Keratinocyte (primary cell): ENCODE results near the gene ANXA5. TPM values are rescaled to one million over a fixed set of nuclear protein-coding genes. Genes with fewer than 3 reads are reported as not detected.

Experiments used
- DNase-seq: peaks from one replicate; pipeline ENCODE4 v3.0.0-alpha.2; 2011; ENCODE audit warnings: low read depth, missing footprints, low spot score
- FAIRE-seq: peaks from 2 replicates; lab custom pipeline; 2011; peaks lifted over from hg19 to GRCh38; lab: Jason Lieb, UNC
- H2AFZ ChIP-seq: 2 replicates; pipeline ENCODE4 v1.6.0; 2012; ENCODE audit warnings: low read length, control low read depth, inconsistent platforms; ENCODE audit not compliant: control insufficient read depth
- H3K27ac ChIP-seq: 2 replicates; pipeline ENCODE4 v1.5.1; 2011; ENCODE audit warnings: low read length; ENCODE audit not compliant: control insufficient read depth, insufficient read depth
- H3K27me3 ChIP-seq: 3 replicates; pipeline ENCODE4 v1.6.0; 2011; ENCODE audit warnings: low read length; ENCODE audit not compliant: control insufficient read depth, insufficient read depth; ENCODE audit errors: extremely low read depth
- H3K36me3 ChIP-seq, 2 experiments: 2 replicates in 1 of 2; 3 replicates in 1 of 2; pipeline ENCODE4 v1.5.1; 2011; ENCODE audit warnings: low read length in 2 of 2, mild to moderate bottlenecking in 1 of 2; ENCODE audit not compliant: control insufficient read depth in 2 of 2, insufficient read depth in 2 of 2; ENCODE audit errors: extremely low read depth in 1 of 2
- H3K4me1 ChIP-seq: 3 replicates; pipeline ENCODE4 v1.5.1; 2011; ENCODE audit warnings: low read length; ENCODE audit not compliant: control insufficient read depth, insufficient read depth; ENCODE audit errors: extremely low read depth
- H3K4me2 ChIP-seq: 3 replicates; pipeline ENCODE4 v1.6.0; 2011; ENCODE audit warnings: low read depth, low read length; ENCODE audit not compliant: control insufficient read depth, insufficient read depth; ENCODE audit errors: extremely low read depth
- H3K4me3 ChIP-seq, 3 experiments: fragments of 200-600 bp in 1 of 3; sonication (generic) in 1 of 3; 2 replicates in 2 of 3; 3 replicates in 1 of 3; pipeline ENCODE4 v1.5.1; 2011 to 2016; ENCODE audit warnings: low read length in 3 of 3, mild to moderate bottlenecking in 3 of 3, control low read depth in 2 of 3, inconsistent platforms in 1 of 3, low read depth in 1 of 3, mixed read lengths in 1 of 3, mixed run types in 1 of 3, moderate library complexity in 1 of 3; ENCODE audit not compliant: control insufficient read depth in 2 of 3, insufficient read depth in 2 of 3; ENCODE audit errors: extremely low read depth in 1 of 3
- H3K79me2 ChIP-seq: 2 replicates; pipeline ENCODE4 v1.6.0; 2012; ENCODE audit warnings: low read length; ENCODE audit not compliant: control insufficient read depth, insufficient read depth
- H3K9ac ChIP-seq: 3 replicates; pipeline ENCODE4 v1.6.0; 2011; ENCODE audit warnings: low read length; ENCODE audit not compliant: control insufficient read depth, insufficient read depth; ENCODE audit errors: extremely low read depth
- H3K9me1 ChIP-seq: 3 replicates; pipeline ENCODE4 v1.6.0; 2011; ENCODE audit warnings: low read length; ENCODE audit not compliant: control insufficient read depth, insufficient read depth; ENCODE audit errors: extremely low read depth
- H3K9me3 ChIP-seq: 2 replicates; pipeline ENCODE4 v1.5.1; 2012; ENCODE audit warnings: low read depth, low read length; ENCODE audit not compliant: control insufficient read depth
- H4K20me1 ChIP-seq: 3 replicates; pipeline ENCODE4 v1.6.0; 2011; ENCODE audit warnings: low read length; ENCODE audit not compliant: control insufficient read depth, insufficient read depth; ENCODE audit errors: extremely low read depth
- CTCF ChIP-seq, 3 experiments: IDR thresholded peaks in 1 of 3; conservative IDR thresholded peaks in 1 of 3; optimal IDR thresholded peaks in 1 of 3; 2 replicates in 2 of 3; 3 replicates in 1 of 3; pipeline versions ENCODE3 to v1.5.1; 2011; ENCODE audit warnings: low read length in 3 of 3, mild to moderate bottlenecking in 3 of 3, moderate library complexity in 2 of 3, control low read depth in 1 of 3, inconsistent platforms in 1 of 3; ENCODE audit not compliant: insufficient read depth in 2 of 3; ENCODE audit errors: extremely low read depth in 1 of 3
- EZH2 ChIP-seq: IDR thresholded peaks from one replicate; pipeline ENCODE4 v1.6.1; 2012; ENCODE audit warnings: inconsistent platforms, mild to moderate bottlenecking, low read length, moderate library complexity
- dilution Hi-C: fragments of 300-500 bp; cut with MboI; formaldehyde crosslinking; loops from one replicate; pipeline ENCODE4 v1.7.0; 2020; ENCODE audit warnings: low sequenced_read_pairs; ENCODE audit not compliant: extremely low pct_ligation_motif_present
- polyA plus RNA-seq, 5 experiments: library from polyadenylated mRNA; depleted of rRNA in 3 of 5; stranded (reverse) in 3 of 5; stranded (forward) in 1 of 5; unstranded in 1 of 5; fragments of >200 nt; gene quantifications; 1 replicate in 1 of 5; 2 replicates in 3 of 5; 3 replicates in 1 of 5; pipeline versions ENCODE4 v1.2.1 to v1.2.3, GENCODE V29; 2011 to 2012; ENCODE audit warnings: missing spikeins in 2 of 5, low read depth in 1 of 5, low replicate concordance in 1 of 5

Gene ANXA5
- polyA plus RNA-seq, 1 donor (not counting 4 experiments of a cell fraction or from before 2014, with no cell fraction given), result 512 TPM

- peak overlapping the region; percentile 93 for H3K9ac ChIP-seq
- no peaks in the 10 kb centered on the region for H3K27me3 ChIP-seq
- peak overlapping the region; percentile 25 for H2AFZ ChIP-seq
- FAIRE-seq (peak; percentile 13), DNase-seq (no peak)
- H3K27ac ChIP-seq, result peak overlapping the region; percentile 95
- H3K4me2 ChIP-seq, result peak overlapping the region; percentile 91
- peak overlapping the region; percentile 76 to 96 (median 85) for H3K4me3 ChIP-seq
- H4K20me1 ChIP-seq, result no peaks in the 10 kb centered on the region
- no peaks in the 10 kb centered on the region for H3K9me1 ChIP-seq
- TF ChIP-seq CTCF (optimal IDR thresholded peaks at IDR 0.05 in 1 of 3, IDR thresholded peaks at IDR 0.05 in 1 of 3, conservative IDR thresholded peaks at IDR 0.05 in 1 of 3; ENCODE audit: extremely low read depth in 1 of 3, insufficient read depth in 2 of 3, low read length in 3 of 3) (peak in 2 of 3 experiments; percentile 7 to 24), EZH2 (no peak)
- H3K9me3 ChIP-seq, result no peaks in the 10 kb centered on the region
- H3K79me2 ChIP-seq, result peaks cover 42% of the 10 kb centered on the region
- peaks cover 0 to 3% of the 10 kb centered on the region in 2 experiments for H3K36me3 ChIP-seq
- peaks cover 24% of the 10 kb centered on the region for H3K4me1 ChIP-seq
- dilution Hi-C loops, result no loop called here
Observed at GRCh38 chr4:121696170-121696580, 605 bp downstream of the ANXA5 start.

GRCh38 chr4:121693886-121694285, 2.9 kb downstream of the ANXA5 start:
- Histone ChIP-seq H3K9me1 (peaks cover 4% of the 10 kb centered on the region), H3K4me2 (peak overlapping the region; percentile 22), H3K27me3 (no peaks in the 10 kb centered on the region), H3K9me3 (no peaks in the 10 kb centered on the region), H3K79me2 (peaks cover 57% of the 10 kb centered on the region), H3K4me3 (peak overlapping the region in 1 of 3 experiments; percentile 14), H2AFZ (no peak overlapping the region), H3K27ac (no peak overlapping the region), H4K20me1 (peaks cover 4% of the 10 kb centered on the region), H3K9ac (no peak overlapping the region), H3K4me1 (peaks cover 44% of the 10 kb centered on the region), H3K36me3 (peaks cover 0 to 18% of the 10 kb centered on the region in 2 experiments)
- DNase-seq (no peak), FAIRE-seq (no peak)
- dilution Hi-C loops, result no loop called here
- no peak for TF ChIP-seq CTCF (optimal IDR thresholded peaks at IDR 0.05 in 1 of 3, IDR thresholded peaks at IDR 0.05 in 1 of 3, conservative IDR thresholded peaks at IDR 0.05 in 1 of 3; ENCODE audit: extremely low read depth in 1 of 3, insufficient read depth in 2 of 3, low read length in 3 of 3)
